ENCODE measurements around the gene CRYZL1. TPM values are rescaled to one million over a fixed set of nuclear protein-coding genes. Genes with fewer than 3 reads are reported as not detected.
A peak's percentile ranks its signal among the peaks of the same experiment; 100 is the strongest.

Gene CRYZL1
- polyA plus RNA-seq, 1 donor (not counting 4 experiments of a cell fraction or from before 2014, with no cell fraction given), result 48.9 TPM

GRCh38 chr21:33661146-33661545, 19.6 kb upstream of the CRYZL1 start:
- no peak overlapping the region for H3K4me2 ChIP-seq (ENCODE audit: control insufficient read depth, extremely low read depth, insufficient read depth, low read depth, low read length)
- no peaks in the 10 kb centered on the region for H4K20me1 ChIP-seq (ENCODE audit: control insufficient read depth, extremely low read depth, insufficient read depth, low read length)
- peaks cover 18% of the 10 kb centered on the region for H3K4me1 ChIP-seq (ENCODE audit: control insufficient read depth, extremely low read depth, insufficient read depth, low read length)
- DNase-seq (ENCODE audit: low read depth, low spot score) (peak; percentile 41), FAIRE-seq (no peak)
- peaks cover 81% of the 10 kb centered on the region for H3K79me2 ChIP-seq (ENCODE audit: control insufficient read depth, insufficient read depth, low read length)
- H3K9ac ChIP-seq (ENCODE audit: control insufficient read depth, extremely low read depth, insufficient read depth, low read length), result no peak overlapping the region
- dilution Hi-C loops (cut with MboI; ENCODE audit: extremely low pct_ligation_motif_present, low sequenced_read_pairs), result no loop called here
- H2AFZ ChIP-seq (ENCODE audit: control insufficient read depth, low read length), result no peak overlapping the region
- peaks cover 0 to 2% of the 10 kb centered on the region in 2 experiments for H3K36me3 ChIP-seq (ENCODE audit: control insufficient read depth in 2 of 2, extremely low read depth in 1 of 2, insufficient read depth in 2 of 2, low read length in 2 of 2)
- no peaks in the 10 kb centered on the region for H3K27me3 ChIP-seq (ENCODE audit: control insufficient read depth, extremely low read depth, insufficient read depth, low read length)
- peak overlapping the region; percentile 15 for H3K27ac ChIP-seq (ENCODE audit: control insufficient read depth, insufficient read depth, low read length)
- no peak for TF ChIP-seq CTCF (optimal IDR thresholded peaks at IDR 0.05 in 1 of 3, IDR thresholded peaks at IDR 0.05 in 1 of 3, conservative IDR thresholded peaks at IDR 0.05 in 1 of 3; ENCODE audit: extremely low read depth in 1 of 3, insufficient read depth in 2 of 3, low read length in 3 of 3)
- no peak for TF ChIP-seq EZH2 (IDR thresholded peaks at IDR 0.05; ENCODE audit: low read length)
- peaks cover 5% of the 10 kb centered on the region for H3K9me3 ChIP-seq (ENCODE audit: control insufficient read depth, low read depth, low read length)
- no peaks in the 10 kb centered on the region for H3K9me1 ChIP-seq (ENCODE audit: control insufficient read depth, extremely low read depth, insufficient read depth, low read length)
- no peak overlapping the region for H3K4me3 ChIP-seq (ENCODE audit: control insufficient read depth in 2 of 3, extremely low read depth in 1 of 3, insufficient read depth in 2 of 3, low read depth in 1 of 3, low read length in 3 of 3)

GRCh38 chr21:33660406-33660805, 18.9 kb upstream of the CRYZL1 start:
- H3K27me3 ChIP-seq (ENCODE audit: control insufficient read depth, extremely low read depth, insufficient read depth, low read length), result no peaks in the 10 kb centered on the region
- peaks cover 5% of the 10 kb centered on the region for H3K9me3 ChIP-seq (ENCODE audit: control insufficient read depth, low read depth, low read length)
- H3K4me2 ChIP-seq (ENCODE audit: control insufficient read depth, extremely low read depth, insufficient read depth, low read depth, low read length), result no peak overlapping the region
- H3K9me1 ChIP-seq (ENCODE audit: control insufficient read depth, extremely low read depth, insufficient read depth, low read length), result no peaks in the 10 kb centered on the region
- TF ChIP-seq EZH2 (IDR thresholded peaks at IDR 0.05; ENCODE audit: low read length) (no peak), CTCF (optimal IDR thresholded peaks at IDR 0.05 in 1 of 3, IDR thresholded peaks at IDR 0.05 in 1 of 3, conservative IDR thresholded peaks at IDR 0.05 in 1 of 3; ENCODE audit: extremely low read depth in 1 of 3, insufficient read depth in 2 of 3, low read length in 3 of 3) (no peak)
- DNase-seq (ENCODE audit: low read depth, low spot score) (no peak), FAIRE-seq (no peak)
- no peaks in the 10 kb centered on the region for H4K20me1 ChIP-seq (ENCODE audit: control insufficient read depth, extremely low read depth, insufficient read depth, low read length)
- peaks cover 0 to 2% of the 10 kb centered on the region in 2 experiments for H3K36me3 ChIP-seq (ENCODE audit: control insufficient read depth in 2 of 2, extremely low read depth in 1 of 2, insufficient read depth in 2 of 2, low read length in 2 of 2)
- dilution Hi-C loops (cut with MboI; ENCODE audit: extremely low pct_ligation_motif_present, low sequenced_read_pairs), result no loop called here
- peaks cover 25% of the 10 kb centered on the region for H3K4me1 ChIP-seq (ENCODE audit: control insufficient read depth, extremely low read depth, insufficient read depth, low read length)
- no peak overlapping the region for H2AFZ ChIP-seq (ENCODE audit: control insufficient read depth, low read length)
- no peak overlapping the region for H3K27ac ChIP-seq (ENCODE audit: control insufficient read depth, insufficient read depth, low read length)
- H3K9ac ChIP-seq (ENCODE audit: control insufficient read depth, extremely low read depth, insufficient read depth, low read length), result no peak overlapping the region
- peaks cover 73% of the 10 kb centered on the region for H3K79me2 ChIP-seq (ENCODE audit: control insufficient read depth, insufficient read depth, low read length)
- H3K4me3 ChIP-seq (ENCODE audit: control insufficient read depth in 2 of 3, extremely low read depth in 1 of 3, insufficient read depth in 2 of 3, low read depth in 1 of 3, low read length in 3 of 3), result no peak overlapping the region
